ENCODE measurements around the gene ERBB2. TPM values are rescaled to one million over a fixed set of nuclear protein-coding genes. Genes with fewer than 3 reads are reported as not detected.

The ERBB2 gene
- total RNA-seq, 6 experiments from 2014 or later, result 8.9 to 40.4 (median 26.2) TPM

DNA sequence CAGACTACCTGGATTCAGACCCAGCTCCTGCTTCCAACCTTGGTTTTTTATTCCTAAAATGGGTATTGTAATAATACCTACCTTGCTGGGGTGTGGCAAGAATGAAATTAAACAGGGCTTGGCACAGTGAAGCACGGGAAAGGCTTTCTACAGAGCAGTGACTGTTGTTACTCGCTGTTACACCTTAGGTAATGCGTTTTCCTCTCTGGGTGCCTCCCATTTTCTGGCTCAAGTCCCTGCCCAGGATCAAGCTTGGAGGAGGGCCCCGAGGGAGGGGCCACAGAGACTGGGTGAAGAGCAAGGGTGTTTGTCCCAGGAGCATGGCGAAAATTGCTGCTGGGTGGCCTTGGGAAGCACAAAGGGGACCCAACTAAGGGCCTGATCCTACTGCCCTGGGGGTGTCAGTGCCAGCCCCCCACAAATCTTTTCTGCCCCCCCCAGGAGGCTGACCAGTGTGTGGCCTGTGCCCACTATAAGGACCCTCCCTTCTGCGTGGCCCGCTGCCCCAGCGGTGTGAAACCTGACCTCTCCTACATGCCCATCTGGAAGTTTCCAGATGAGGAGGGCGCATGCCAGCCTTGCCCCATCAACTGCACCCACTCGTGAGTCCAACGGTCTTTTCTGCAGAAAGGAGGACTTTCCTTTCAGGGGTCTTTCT lies 17.1 kb downstream of the ERBB2 start:
- TF ChIP-seq POLR2A (IDR thresholded peaks at IDR 0.05), result no peak
- TF ChIP-seq, protein P1, sequence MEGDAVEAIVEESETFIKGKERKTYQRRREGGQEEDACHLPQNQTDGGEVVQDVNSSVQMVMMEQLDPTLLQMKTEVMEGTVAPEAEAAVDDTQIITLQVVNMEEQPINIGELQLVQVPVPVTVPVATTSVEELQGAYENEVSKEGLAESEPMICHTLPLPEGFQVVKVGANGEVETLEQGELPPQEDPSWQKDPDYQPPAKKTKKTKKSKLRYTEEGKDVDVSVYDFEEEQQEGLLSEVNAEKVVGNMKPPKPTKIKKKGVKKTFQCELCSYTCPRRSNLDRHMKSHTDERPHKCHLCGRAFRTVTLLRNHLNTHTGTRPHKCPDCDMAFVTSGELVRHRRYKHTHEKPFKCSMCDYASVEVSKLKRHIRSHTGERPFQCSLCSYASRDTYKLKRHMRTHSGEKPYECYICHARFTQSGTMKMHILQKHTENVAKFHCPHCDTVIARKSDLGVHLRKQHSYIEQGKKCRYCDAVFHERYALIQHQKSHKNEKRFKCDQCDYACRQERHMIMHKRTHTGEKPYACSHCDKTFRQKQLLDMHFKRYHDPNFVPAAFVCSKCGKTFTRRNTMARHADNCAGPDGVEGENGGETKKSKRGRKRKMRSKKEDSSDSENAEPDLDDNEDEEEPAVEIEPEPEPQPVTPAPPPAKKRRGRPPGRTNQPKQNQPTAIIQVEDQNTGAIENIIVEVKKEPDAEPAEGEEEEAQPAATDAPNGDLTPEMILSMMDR (IDR thresholded peaks at IDR 0.05), result no peak
- Histone ChIP-seq H3K4me1 (peaks cover 0 to 4% (median 0%) of the 10 kb centered on the region in 4 donors), H3K27me3 (no peaks in the 10 kb centered on the region), H3K27ac (peak overlapping the region in 2 of 3 donors; percentile 21 to 56), H3K4me3 (no peak overlapping the region), H3K9me3 (no peaks in the 10 kb centered on the region), H3K36me3 (peaks cover 0 to 12% (median 0%) of the 10 kb centered on the region in 4 donors)
- ATAC-seq (peak; percentile 84 to 95 (median 86)), DNase-seq (peak in 2 of 3 donors; percentile 71 to 80)
- intact Hi-C loops (cut with DNase I), result no loop called here
- WGBS (ENCODE audit: insufficient coverage, low coverage, low lambda C conversion rate, missing lambda C conversion rate), result 57% methylated on average over 7 of the region's 11 CpGs

DNA sequence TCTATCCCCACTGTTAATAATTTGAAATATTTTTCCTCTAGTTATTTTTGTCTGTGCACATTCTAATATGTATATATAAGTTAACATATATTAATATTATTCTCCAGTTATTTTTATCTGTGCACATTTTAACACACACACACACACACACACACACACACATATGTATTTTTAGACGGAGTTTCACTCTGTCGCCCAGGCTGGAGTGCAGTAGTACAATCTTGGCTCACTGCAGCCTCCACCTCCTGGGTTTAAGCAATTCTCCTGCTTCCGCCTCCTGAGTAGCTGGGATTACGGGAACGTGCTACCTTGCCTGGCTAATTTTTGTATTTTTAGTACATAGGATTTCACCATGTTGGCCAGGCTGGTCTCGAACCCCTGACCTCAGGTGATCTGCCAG lies 17.8 kb downstream of the ERBB2 start:
- intact Hi-C loops (cut with DNase I), result no loop called here
- Histone ChIP-seq H3K36me3 (peaks cover 0 to 12% (median 0%) of the 10 kb centered on the region in 4 donors), H3K9me3 (no peaks in the 10 kb centered on the region), H3K27me3 (no peaks in the 10 kb centered on the region), H3K4me3 (no peak overlapping the region), H3K4me1 (peaks cover 0 to 4% (median 0%) of the 10 kb centered on the region in 4 donors), H3K27ac (no peak overlapping the region)
- DNase-seq (no peak), ATAC-seq (no peak)
- TF ChIP-seq, protein P1 (IDR thresholded peaks at IDR 0.05), result no peak
- no peak for TF ChIP-seq POLR2A (IDR thresholded peaks at IDR 0.05)
- whole genome bisulfite sequencing (ENCODE audit: insufficient coverage, low coverage, low lambda C conversion rate, missing lambda C conversion rate), result 83% methylated on average over 6 of the region's 6 CpGs

DNA sequence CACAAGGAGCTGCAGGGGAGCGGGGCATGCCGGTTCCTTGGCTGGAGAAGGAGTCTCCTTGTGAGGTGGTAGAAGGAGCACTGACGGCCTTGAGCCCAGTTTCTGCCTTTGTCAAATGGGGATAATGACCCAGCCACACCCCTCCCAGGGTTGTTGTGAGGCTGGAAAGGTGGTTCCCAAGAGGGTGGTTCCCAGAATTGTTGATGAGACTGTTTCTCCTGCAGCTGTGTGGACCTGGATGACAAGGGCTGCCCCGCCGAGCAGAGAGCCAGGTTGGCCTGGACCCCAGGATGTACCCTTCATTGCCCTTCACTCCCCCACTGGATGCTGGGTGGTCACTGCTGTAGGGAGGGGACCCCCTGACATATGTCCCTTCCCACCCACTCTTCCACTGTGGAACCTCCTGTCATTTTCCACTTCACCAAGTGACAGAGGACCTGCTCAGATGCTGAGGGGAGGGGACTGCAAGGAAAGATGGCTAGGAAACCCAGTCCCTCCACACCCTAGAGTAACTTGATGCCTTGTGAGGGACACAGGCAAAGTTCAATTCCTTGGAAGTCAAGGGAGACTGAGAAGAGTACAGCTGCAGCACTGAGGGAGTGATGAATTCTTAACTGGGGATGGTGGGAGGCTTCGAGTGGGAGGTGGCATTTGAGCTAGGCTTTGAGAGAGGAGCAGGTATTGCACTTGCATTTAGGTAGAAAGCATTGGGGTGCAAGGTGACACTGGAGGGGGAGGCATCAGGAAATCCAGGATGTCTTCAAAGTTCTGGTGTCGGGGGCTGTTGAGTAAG lies 19.9 kb downstream of the ERBB2 start:
- no peaks in the 10 kb centered on the region for H3K27me3 ChIP-seq
- H3K27ac ChIP-seq, result no peak overlapping the region
- H3K4me3 ChIP-seq, result no peak overlapping the region
- TF ChIP-seq, protein P1 (IDR thresholded peaks at IDR 0.05), result no peak
- WGBS (ENCODE audit: insufficient coverage, low coverage, low lambda C conversion rate, missing lambda C conversion rate), result 89% methylated on average over 4 of the region's 7 CpGs
- no peaks in the 10 kb centered on the region for H3K9me3 ChIP-seq
- ATAC-seq, result no peak
- DNase-seq, result no peak
- peaks cover 0 to 11% (median 0%) of the 10 kb centered on the region in 4 donors for H3K36me3 ChIP-seq
- H3K4me1 ChIP-seq, result peaks cover 0 to 4% (median 0%) of the 10 kb centered on the region in 4 donors
- intact Hi-C loops (cut with DNase I), result no loop called here

DNA sequence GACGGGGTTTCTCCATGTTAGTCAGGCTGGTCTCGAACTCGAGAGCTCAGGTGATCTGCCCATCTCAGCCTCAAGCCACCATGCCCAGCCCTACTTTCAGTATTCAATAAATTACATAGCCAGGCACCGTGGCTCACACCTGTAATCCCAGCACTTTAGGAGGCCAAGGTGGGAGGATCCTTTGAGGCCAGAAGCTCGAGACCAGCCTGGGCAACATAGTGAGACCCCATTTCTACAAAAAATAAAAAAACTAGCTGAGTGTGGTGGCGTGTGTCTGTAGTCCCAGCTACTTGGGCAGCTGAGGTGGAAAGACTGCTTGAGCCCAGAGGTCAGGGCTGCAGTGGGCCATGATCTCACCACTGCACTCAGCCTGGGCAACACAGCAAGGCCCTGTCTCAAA lies 22.2 kb downstream of the ERBB2 start:
- Histone ChIP-seq H3K27ac (no peak overlapping the region), H3K9me3 (no peaks in the 10 kb centered on the region), H3K27me3 (no peaks in the 10 kb centered on the region), H3K4me3 (no peak overlapping the region), H3K36me3 (no peaks in the 10 kb centered on the region), H3K4me1 (peaks cover 0 to 3% (median 0%) of the 10 kb centered on the region in 4 donors)
- WGBS (ENCODE audit: insufficient coverage, low coverage, low lambda C conversion rate, missing lambda C conversion rate), result 96% methylated on average over 6 of the region's 6 CpGs
- no peak for DNase-seq
- intact Hi-C loops (cut with DNase I), result no loop called here
- no peak for TF ChIP-seq POLR2A (IDR thresholded peaks at IDR 0.05)
- TF ChIP-seq, protein P1 (IDR thresholded peaks at IDR 0.05), result no peak
- ATAC-seq, result no peak

Measured in right lobe of liver (tissue), 6 donors.